DOHH2 (cell line): ENCODE results near the gene SUMF1.

Experiments used
- H3F3A ChIP-seq: fragments of 200-600 bp; sonication (generic), shearing (Covaris generic); 2 replicates; pipeline ENCODE4 v1.6.0; 2016; ENCODE audit warnings: antibody characterized with exemption, mild to moderate bottlenecking; ENCODE audit not compliant: control insufficient read depth, insufficient read depth
- H3K27ac ChIP-seq: fragments of 200-600 bp; sonication (generic); 2 replicates; pipeline ENCODE4 v1.5.1; 2014; ENCODE audit warnings: low read depth, mild to moderate bottlenecking, low read length, moderate library complexity
- H3K27me3 ChIP-seq: fragments of 200-600 bp; sonication (generic); 2 replicates; pipeline ENCODE4 v1.6.1; 2014; ENCODE audit warnings: mild to moderate bottlenecking, low read length, mixed read lengths; ENCODE audit not compliant: control insufficient read depth
- H3K36me3 ChIP-seq: fragments of 200-600 bp; sonication (generic); 2 replicates; pipeline ENCODE4 v1.6.1; 2014; ENCODE audit warnings: mild to moderate bottlenecking, low read length, moderate library complexity, mixed read lengths; ENCODE audit not compliant: control insufficient read depth
- H3K4me1 ChIP-seq: fragments of 200-600 bp; sonication (generic); 2 replicates; pipeline ENCODE4 v1.6.1; 2014; ENCODE audit warnings: mild to moderate bottlenecking, low read length, mixed read lengths; ENCODE audit not compliant: control insufficient read depth
- H3K4me2 ChIP-seq: fragments of 200-600 bp; sonication (generic); 2 replicates; pipeline ENCODE4 v1.6.0; 2014; ENCODE audit warnings: mild to moderate bottlenecking, low read length, moderate library complexity
- H3K4me3 ChIP-seq: fragments of 200-600 bp; sonication (generic); 2 replicates; pipeline ENCODE4 v1.5.1; 2014; ENCODE audit warnings: mild to moderate bottlenecking, low read length, mixed read lengths
- H3K79me2 ChIP-seq: fragments of 200-600 bp; sonication (generic); 2 replicates; pipeline ENCODE4 v1.6.1; 2014; ENCODE audit warnings: mild to moderate bottlenecking, low read length, mixed read lengths; ENCODE audit not compliant: control insufficient read depth
- H3K9me2 ChIP-seq: fragments of 200-600 bp; sonication (generic); replicated peaks from 2 replicates; pipeline ENCODE4 v1.6.1; 2014; ENCODE audit warnings: mild to moderate bottlenecking, low read length, mixed read lengths; ENCODE audit not compliant: control insufficient read depth
- H3K9me3 ChIP-seq: fragments of 200-600 bp; sonication (generic); 2 replicates; pipeline ENCODE4 v1.6.1; 2014; ENCODE audit warnings: antibody characterized with exemption, low read length, mixed read lengths; ENCODE audit not compliant: control insufficient read depth, insufficient read depth
- H4K20me1 ChIP-seq: fragments of 200-600 bp; sonication (generic); 2 replicates; pipeline ENCODE4 v1.6.0; 2014; ENCODE audit warnings: low read depth, mild to moderate bottlenecking, antibody characterized with exemption, low read length, moderate library complexity; ENCODE audit not compliant: control insufficient read depth, insufficient read depth
- CTCF ChIP-seq: fragments of 200-600 bp; sonication (generic); IDR thresholded peaks from one replicate; pipeline ENCODE4 v1.5.1; 2014; ENCODE audit warnings: antibody characterized with exemption, mild to moderate bottlenecking, low read depth, low read length; ENCODE audit not compliant: poor library complexity, severe bottlenecking
- EZH2phosphoT487 ChIP-seq: fragments of 200-600 bp; sonication (generic); IDR thresholded peaks from 2 replicates; pipeline ENCODE4 v1.6.1; 2017; ENCODE audit warnings: borderline replicate concordance, mild to moderate bottlenecking, antibody characterized with exemption, low read length, moderate library complexity, mixed read lengths

SUMF1 gene

DNA sequence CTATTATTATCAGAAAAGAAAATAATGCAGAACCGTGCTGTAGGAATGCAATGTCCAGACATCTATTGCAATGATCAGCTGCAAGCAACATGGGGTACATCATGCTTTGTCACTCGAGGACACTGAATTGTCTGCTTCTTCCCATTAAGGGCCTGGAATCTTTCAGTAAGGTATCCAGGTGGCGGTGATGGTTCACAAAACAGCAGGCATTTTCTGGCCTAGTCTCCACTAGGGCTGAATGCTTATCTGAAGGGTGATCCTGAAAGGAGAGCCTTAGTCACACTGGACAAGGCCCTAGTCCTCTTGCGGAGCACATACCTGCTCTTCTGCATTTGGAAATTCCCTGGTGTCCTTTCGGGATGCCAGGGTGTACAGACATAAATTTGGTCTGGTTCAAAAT, 47.3 kb upstream of the SUMF1 start:
- H3K27me3 ChIP-seq: no peaks in the 10 kb centered on the region
- no peaks in the 10 kb centered on the region for H3K9me3 ChIP-seq
- peaks cover 12% of the 10 kb centered on the region for H3K79me2 ChIP-seq
- TF ChIP-seq CTCF: no peak
- no peak for TF ChIP-seq EZH2phosphoT487
- no peaks in the 10 kb centered on the region for H4K20me1 ChIP-seq
- H3K4me2 ChIP-seq: no peak overlapping the region
- H3F3A ChIP-seq: no peaks in the 10 kb centered on the region
- H3K27ac ChIP-seq: no peak overlapping the region
- H3K4me3 ChIP-seq: no peak overlapping the region
- peaks cover 23% of the 10 kb centered on the region for H3K4me1 ChIP-seq
- no peaks in the 10 kb centered on the region for H3K9me2 ChIP-seq
- H3K36me3 ChIP-seq: peaks cover 11% of the 10 kb centered on the region

DNA sequence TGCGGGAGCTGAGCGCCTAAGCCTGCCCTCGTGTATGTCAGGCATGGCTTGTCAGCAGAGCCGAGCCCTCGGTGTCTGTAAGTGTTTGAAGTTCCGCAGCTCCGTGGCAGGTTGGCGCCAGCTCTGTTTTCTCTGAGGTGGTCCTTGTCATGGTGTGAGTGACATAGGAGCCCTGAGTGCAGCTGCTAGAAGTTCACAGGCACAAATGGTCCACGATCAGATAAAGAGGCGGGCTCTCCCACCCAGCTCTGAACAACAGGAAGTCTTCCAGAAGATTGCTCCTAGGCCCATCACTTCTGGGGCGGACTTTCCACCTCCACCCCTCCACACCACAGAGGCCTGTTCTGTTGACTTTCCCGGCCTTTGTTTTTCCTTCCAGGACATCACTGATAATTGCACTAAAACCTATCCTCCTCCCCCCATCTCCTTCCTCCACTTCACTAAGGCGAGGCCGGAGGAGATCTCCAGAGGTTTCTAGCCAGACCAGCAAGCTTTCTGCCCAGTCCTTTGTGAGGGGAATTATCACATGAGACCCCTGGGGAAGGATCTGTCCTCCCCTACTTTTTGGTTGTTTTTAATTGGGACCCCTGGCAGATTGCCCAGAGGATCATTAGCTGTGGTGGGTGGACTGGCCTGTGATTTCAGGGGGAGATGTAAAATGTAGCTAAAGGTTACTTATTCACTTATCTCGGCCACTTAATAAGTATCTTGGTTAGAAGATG, 46.0 kb upstream of the SUMF1 start:
- Histone ChIP-seq H3K4me3 (no peak overlapping the region), H3K79me2 (peaks cover 21% of the 10 kb centered on the region), H3K27me3 (no peaks in the 10 kb centered on the region), H3F3A (no peaks in the 10 kb centered on the region), H3K27ac (no peak overlapping the region), H3K4me2 (no peak overlapping the region), H4K20me1 (no peaks in the 10 kb centered on the region), H3K9me3 (no peaks in the 10 kb centered on the region), H3K36me3 (peaks cover 11% of the 10 kb centered on the region), H3K9me2 (no peaks in the 10 kb centered on the region), H3K4me1 (peaks cover 25% of the 10 kb centered on the region)
- no peak for TF ChIP-seq CTCF
- TF ChIP-seq EZH2phosphoT487: no peak

DNA sequence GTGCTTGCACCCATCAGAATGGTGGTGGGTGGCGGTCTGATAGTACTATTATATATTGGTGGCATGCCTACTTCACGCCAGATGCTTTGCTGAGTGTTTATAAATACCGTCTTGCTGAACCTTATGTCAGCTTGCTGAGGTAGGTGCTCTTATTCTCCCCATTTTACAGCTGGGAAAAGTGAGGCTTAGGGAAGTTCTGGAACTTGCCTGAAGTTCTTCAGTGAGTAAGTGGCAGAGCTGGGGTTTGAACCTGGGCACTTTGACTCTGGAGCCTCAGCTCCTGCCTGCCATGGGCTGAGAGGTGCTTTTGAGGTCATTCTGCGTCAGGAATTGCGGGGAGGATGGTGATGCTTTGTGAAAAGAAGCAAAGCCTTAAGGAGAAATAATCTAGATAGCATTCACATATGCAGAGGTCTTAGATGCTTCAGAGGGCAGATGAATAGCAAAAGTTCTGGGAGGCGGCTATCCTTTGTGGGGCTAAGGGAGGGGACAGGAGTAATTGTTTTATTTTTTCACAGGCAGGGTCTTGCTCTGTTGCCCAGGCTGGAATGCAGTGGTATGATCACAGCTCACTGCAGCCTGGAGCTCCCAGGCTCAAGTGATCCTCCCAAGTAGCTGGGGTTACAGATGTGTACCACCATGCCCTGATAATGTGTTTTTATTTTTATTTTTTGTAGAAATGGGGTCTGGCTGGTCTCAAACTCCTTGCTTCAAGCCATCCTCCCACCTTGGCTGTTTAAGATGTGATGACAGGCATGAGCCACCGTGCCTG, 44.6 kb upstream of the SUMF1 start:
- no peaks in the 10 kb centered on the region for H3K9me3 ChIP-seq
- peaks cover 33% of the 10 kb centered on the region for H3K79me2 ChIP-seq
- peaks cover 9% of the 10 kb centered on the region for H3K36me3 ChIP-seq

More for the DNA sequence above, 44.6 kb upstream of the SUMF1 start:
- Histone ChIP-seq H3K4me3 (no peak overlapping the region), H3K27me3 (no peaks in the 10 kb centered on the region), H3K27ac (no peak overlapping the region), H3F3A (peaks cover 10% of the 10 kb centered on the region), H3K4me1 (peaks cover 32% of the 10 kb centered on the region), H3K4me2 (no peak overlapping the region), H4K20me1 (no peaks in the 10 kb centered on the region), H3K9me2 (no peaks in the 10 kb centered on the region)
- TF ChIP-seq CTCF (no peak), EZH2phosphoT487 (no peak)
